CD8-positive, alpha-beta memory T cell (primary cell): ENCODE data around the gene BCL2A1. TPM values are rescaled to one million over a fixed set of nuclear protein-coding genes. Genes with fewer than 3 reads are reported as not detected.
"Not testable (repeated sequence)": the region's sequence is repeated elsewhere in the genome, so short reads cannot be mapped to it uniquely, and the experiment has no call there.

Experiments
- CTCF ChIA-PET: fragments of 350-600 bp; sonication (Branson Sonifier 250); formaldehyde crosslinking; loops from one replicate; lab custom pipeline; 2021; ENCODE audit warnings: antibody characterized with exemption; lab: Charles Lee
- POLR2A ChIA-PET: fragments of 350-600 bp; sonication (Branson Sonifier 250); formaldehyde crosslinking; loops from one replicate; lab custom pipeline; 2021; ENCODE audit warnings: antibody characterized with exemption; lab: Charles Lee
- DNase-seq, 5 donors: peaks; one replicate each; pipeline versions ENCODE4 v3.0.0 to v3.0.0-alpha.2; 2020 to 2022; ENCODE audit warnings: mixed read lengths in 1 of 5
- H3K27ac ChIP-seq: one replicate; pipeline ENCODE4 v1.7.0; 2013; ENCODE audit warnings: low read depth, mild to moderate bottlenecking, low read length, moderate library complexity
- H3K27me3 ChIP-seq: 2 replicates; pipeline ENCODE4 v1.7.0; 2013; ENCODE audit warnings: low read length, mild to moderate bottlenecking; ENCODE audit not compliant: insufficient read depth, poor library complexity, severe bottlenecking
- H3K36me3 ChIP-seq: 2 replicates; pipeline ENCODE4 v1.7.0; 2013; ENCODE audit warnings: mild to moderate bottlenecking, low read length, moderate library complexity; ENCODE audit not compliant: insufficient read depth
- H3K4me1 ChIP-seq: 2 replicates; pipeline ENCODE4 v1.7.0; 2013; ENCODE audit warnings: mild to moderate bottlenecking, low read length, moderate library complexity; ENCODE audit not compliant: insufficient read depth
- H3K4me3 ChIP-seq: 2 replicates; pipeline ENCODE4 v1.7.0; 2013; ENCODE audit warnings: mild to moderate bottlenecking, low read length
- H3K9me3 ChIP-seq: 2 replicates; pipeline ENCODE4 v1.7.0; 2013; ENCODE audit warnings: mild to moderate bottlenecking, low read length
- H3K27ac Mint-ChIP-seq, 8 donors: one replicate each; pipeline ENCODE4 v1.8.0; 2020 to 2021; ENCODE audit warnings: mixed read lengths in 8 of 8, mild to moderate bottlenecking in 6 of 8, inconsistent platforms in 3 of 8, moderate library complexity in 3 of 8
- H3K27me3 Mint-ChIP-seq, 2 donors: one replicate each; pipeline ENCODE4 v1.8.0; 2020 to 2021; ENCODE audit warnings: mixed read lengths in 2 of 2, mild to moderate bottlenecking in 1 of 2, moderate library complexity in 1 of 2
- H3K36me3 Mint-ChIP-seq, 3 donors: one replicate each; pipeline ENCODE4 v1.8.0; 2020 to 2021; ENCODE audit warnings: mixed read lengths in 3 of 3, inconsistent platforms in 1 of 3, mild to moderate bottlenecking in 1 of 3
- H3K4me1 Mint-ChIP-seq, 3 donors: one replicate each; pipeline ENCODE4 v1.8.0; 2020 to 2021; ENCODE audit warnings: mixed read lengths in 3 of 3, inconsistent platforms in 1 of 3, mild to moderate bottlenecking in 1 of 3
- H3K4me3 Mint-ChIP-seq, 7 donors: one replicate each; pipeline ENCODE4 v1.8.0; 2020 to 2021; ENCODE audit warnings: mixed read lengths in 7 of 7, mild to moderate bottlenecking in 6 of 7, moderate library complexity in 4 of 7, inconsistent platforms in 2 of 7
- H3K9me3 Mint-ChIP-seq, 5 donors: one replicate each; pipeline ENCODE4 v1.8.0; 2020 to 2022; ENCODE audit warnings: mixed read lengths in 5 of 5, mild to moderate bottlenecking in 3 of 5, moderate library complexity in 2 of 5, inconsistent platforms in 1 of 5
- polyA plus RNA-seq: library from polyadenylated mRNA; unstranded; fragments of 300-500 nt; fragmentation: Illumina TruSeq; gene quantifications from one replicate; pipeline ENCODE4 v1.2.3, GENCODE V29; 2021
- total RNA-seq, 2 experiments: library from RNA; stranded (reverse); gene quantifications; one replicate each; pipeline ENCODE4 v1.2.3, GENCODE V29; 2021

BCL2A1 gene
- total RNA-seq (10 to 100 TPM; 55.8 to 56.8 TPM), polyA plus RNA-seq (29.5 TPM)

- ChIA-PET CTCF (interaction anchor here (1.5 kb wide), 1 partner anchor 48 kb away, joined by 6 read pairs; no protein-coding TSS in a partner anchor), POLR2A (interaction anchor here (1.0 to 5.5 kb wide), 4 partner anchors 48 to 89 kb away, joined by 3 to 64 read pairs (median 8); partner anchors contain the start of genes MTHFS and ZFAND6)
- Mint-ChIP-seq H3K36me3 (peaks cover 0 to 6% (median 3%) of the 10 kb centered on the region in 3 donors), H3K27ac (peak within 1 kb of the TSS; percentile 89 to 99 (median 94)), H3K27me3 (no peaks in the 10 kb centered on the region), H3K4me1 (peaks cover 41 to 73% (median 61%) of the 10 kb centered on the region in 3 donors), H3K4me3 (peak within 1 kb of the TSS; percentile 89 to 98 (median 93)), H3K9me3 (no peaks in the 10 kb centered on the region)
- peak within 1 kb of the TSS; percentile 64 for H3K27ac ChIP-seq
- H3K4me3 ChIP-seq, result peak within 1 kb of the TSS; percentile 86
- H3K36me3 ChIP-seq, result no peaks in the 10 kb centered on the region
- peaks cover 45% of the 10 kb centered on the region for H3K4me1 ChIP-seq
- no peaks in the 10 kb centered on the region for H3K27me3 ChIP-seq
- no peaks in the 10 kb centered on the region for H3K9me3 ChIP-seq
- peak; percentile 5 to 70 (median 63) for DNase-seq
Measured at GRCh38 chr15:79970624-79971434, at the start of gene BCL2A1. TSS of gene BCL2A1 (minus strand) at chr15:79971196. CDS start at chr15:79971119, 77 bp downstream.

- peaks cover 0 to 6% (median 0%) of the 10 kb centered on the region in 3 donors for H3K36me3 Mint-ChIP-seq
- peaks cover 0 to 14% of the 10 kb centered on the region in 2 donors for H3K27me3 Mint-ChIP-seq
- no peak overlapping the region for H3K4me3 Mint-ChIP-seq
- no peak for DNase-seq
- H3K27ac ChIP-seq, result no peak overlapping the region
- H3K27me3 ChIP-seq, result no peaks in the 10 kb centered on the region
- H3K9me3 Mint-ChIP-seq, result peaks cover 0 to 4% (median 0%) of the 10 kb centered on the region in 5 donors
- H3K4me1 Mint-ChIP-seq, result peaks cover 0 to 11% (median 3%) of the 10 kb centered on the region in 3 donors
- H3K4me3 ChIP-seq, result no peak overlapping the region
- H3K9me3 ChIP-seq, result no peaks in the 10 kb centered on the region
- H3K27ac Mint-ChIP-seq, result no peak overlapping the region
- no peaks in the 10 kb centered on the region for H3K4me1 ChIP-seq
- CTCF ChIA-PET, result interaction anchor here (1.2 kb wide), 1 partner anchor 28 kb away, joined by 3 read pairs; no protein-coding TSS in a partner anchor
- POLR2A ChIA-PET, result no interaction called here
- no peaks in the 10 kb centered on the region for H3K36me3 ChIP-seq
Measured at GRCh38 chr15:80020731-80021130, 49.7 kb upstream of the BCL2A1 start.

GRCh38 chr15:80020149-80020548, 49.2 kb upstream of the BCL2A1 start:
- DNase-seq, H3K4me1 ChIP-seq, H3K27ac Mint-ChIP-seq, H3K27ac ChIP-seq, H3K9me3 ChIP-seq, H3K36me3 Mint-ChIP-seq, H3K36me3 ChIP-seq, CTCF ChIA-PET, H3K4me3 ChIP-seq, H3K4me3 Mint-ChIP-seq, H3K27me3 ChIP-seq, POLR2A ChIA-PET, H3K9me3 Mint-ChIP-seq: not testable (repeated sequence)
- peaks cover 0 to 14% of the 10 kb centered on the region in 2 donors for H3K27me3 Mint-ChIP-seq
- peaks cover 0 to 11% (median 3%) of the 10 kb centered on the region in 3 donors for H3K4me1 Mint-ChIP-seq

- Histone ChIP-seq H3K36me3 (no peaks in the 10 kb centered on the region), H3K9me3 (no peaks in the 10 kb centered on the region), H3K4me1 (no peaks in the 10 kb centered on the region), H3K27ac (no peak overlapping the region), H3K4me3 (no peak overlapping the region), H3K27me3 (no peaks in the 10 kb centered on the region)
- Mint-ChIP-seq H3K9me3 (peaks cover 0 to 4% (median 0%) of the 10 kb centered on the region in 5 donors), H3K4me1 (peaks cover 0 to 11% (median 3%) of the 10 kb centered on the region in 3 donors), H3K27ac (no peak overlapping the region), H3K36me3 (peaks cover 0 to 6% (median 0%) of the 10 kb centered on the region in 3 donors), H3K27me3 (peaks cover 0 to 14% of the 10 kb centered on the region in 2 donors), H3K4me3 (no peak overlapping the region)
- POLR2A ChIA-PET, result no interaction called here
- no peak for DNase-seq
- CTCF ChIA-PET, result no interaction called here
Measured at GRCh38 chr15:80019168-80019745, 48.3 kb upstream of the BCL2A1 start.

- DNase-seq, H3K9me3 ChIP-seq, POLR2A ChIA-PET, H3K9me3 Mint-ChIP-seq, H3K36me3 Mint-ChIP-seq, CTCF ChIA-PET, H3K36me3 ChIP-seq, H3K27ac ChIP-seq, H3K4me1 ChIP-seq, H3K27me3 ChIP-seq, H3K4me3 ChIP-seq, H3K4me1 Mint-ChIP-seq: not testable (repeated sequence)
- peak overlapping the region in 4 of 7 donors; percentile 65 to 75 (median 68) for H3K4me3 Mint-ChIP-seq
- H3K27me3 Mint-ChIP-seq, result peaks cover 0 to 14% of the 10 kb centered on the region in 2 donors
- peak overlapping the region in 4 of 8 donors; percentile 19 to 73 (median 36) for H3K27ac Mint-ChIP-seq
Measured at GRCh38 chr15:80017139-80017538, 46.1 kb upstream of the BCL2A1 start.

- CTCF ChIA-PET, H3K4me3 ChIP-seq, POLR2A ChIA-PET, H3K36me3 ChIP-seq, H3K36me3 Mint-ChIP-seq, H3K4me1 Mint-ChIP-seq, H3K27ac Mint-ChIP-seq, DNase-seq, H3K27ac ChIP-seq, H3K9me3 ChIP-seq, H3K4me1 ChIP-seq, H3K9me3 Mint-ChIP-seq, H3K27me3 ChIP-seq: not testable (repeated sequence)
- Mint-ChIP-seq H3K4me3 (peak overlapping the region in 1 of 7 donors; percentile 18), H3K27me3 (peaks cover 0 to 12% of the 10 kb centered on the region in 2 donors)
Measured at GRCh38 chr15:80016506-80016905, 45.5 kb upstream of the BCL2A1 start.

GRCh38 chr15:80015156-80015555, 44.2 kb upstream of the BCL2A1 start:
- H3K9me3 ChIP-seq, result no peaks in the 10 kb centered on the region
- Mint-ChIP-seq H3K36me3 (no peaks in the 10 kb centered on the region), H3K4me1 (peaks cover 0 to 7% (median 0%) of the 10 kb centered on the region in 3 donors), H3K27me3 (peaks cover 0 to 3% of the 10 kb centered on the region in 2 donors), H3K27ac (no peak overlapping the region), H3K9me3 (no peaks in the 10 kb centered on the region), H3K4me3 (no peak overlapping the region)
- POLR2A ChIA-PET, result no interaction called here
- H3K4me3 ChIP-seq, result no peak overlapping the region
- H3K27me3 ChIP-seq, result no peaks in the 10 kb centered on the region
- DNase-seq, result no peak
- no peak overlapping the region for H3K27ac ChIP-seq
- no peaks in the 10 kb centered on the region for H3K4me1 ChIP-seq
- no peaks in the 10 kb centered on the region for H3K36me3 ChIP-seq
- CTCF ChIA-PET, result no interaction called here

GRCh38 chr15:80014186-80014585, 43.2 kb upstream of the BCL2A1 start:
- H3K4me3 Mint-ChIP-seq, H3K27me3 ChIP-seq, H3K36me3 ChIP-seq, H3K4me1 Mint-ChIP-seq, H3K9me3 ChIP-seq, H3K27ac ChIP-seq, DNase-seq, H3K9me3 Mint-ChIP-seq, H3K27ac Mint-ChIP-seq, H3K4me3 ChIP-seq, H3K4me1 ChIP-seq, POLR2A ChIA-PET, H3K27me3 Mint-ChIP-seq, H3K36me3 Mint-ChIP-seq: not testable (repeated sequence)
- CTCF ChIA-PET, result interaction anchor here (1.2 kb wide), 1 partner anchor 22 kb away, joined by 3 read pairs; no protein-coding TSS in a partner anchor
